GM19455 (cell line): ENCODE results near the gene MGST2.
"Not testable (repeated sequence)": the region's sequence is repeated elsewhere in the genome, so short reads cannot be mapped to it uniquely, and the experiment has no call there.

Experiments used
- ATAC-seq: cut with Tn5 transposase; IDR thresholded peaks from one replicate; pipeline ENCODE4 v1.9.1; 2021; ENCODE audit not compliant: unreplicated experiment

Gene MGST2

GRCh38 chr4:139665690-139666529 is at the start of gene MGST2:
Gene MGST2 (plus strand): TSS chr4:139665819. CDS start chr4:139666020, 201 bp downstream.
- peak; percentile 88 for ATAC-seq

- ATAC-seq, result no peak
Measured at GRCh38 chr4:139617702-139618490, 47.7 kb upstream of the MGST2 start.

- ATAC-seq, result peak; percentile 83
Measured at GRCh38 chr4:139619644-139620043, 46.0 kb upstream of the MGST2 start.

GRCh38 chr4:139622901-139623381 is 42.7 kb upstream of the MGST2 start:
- no peak for ATAC-seq

GRCh38 chr4:139624441-139625092 is 41.1 kb upstream of the MGST2 start:
- ATAC-seq, result no peak

- no peak for ATAC-seq
Measured at GRCh38 chr4:139625093-139625455, 40.5 kb upstream of the MGST2 start.

- no peak for ATAC-seq
Measured at GRCh38 chr4:139625482-139625881, 40.1 kb upstream of the MGST2 start.

- no peak for ATAC-seq
Measured at GRCh38 chr4:139628184-139629012, 37.2 kb upstream of the MGST2 start.

- no peak for ATAC-seq
Measured at GRCh38 chr4:139629436-139630125, 36.0 kb upstream of the MGST2 start.

- ATAC-seq, result no peak
Measured at GRCh38 chr4:139630126-139630495, 35.5 kb upstream of the MGST2 start.

- no peak for ATAC-seq
Measured at GRCh38 chr4:139630991-139631390, 34.6 kb upstream of the MGST2 start.

GRCh38 chr4:139631791-139632190 is 33.8 kb upstream of the MGST2 start:
- no peak for ATAC-seq

- ATAC-seq, result not testable (repeated sequence)
Measured at GRCh38 chr4:139632739-139633138, 32.9 kb upstream of the MGST2 start.

GRCh38 chr4:139633195-139633594 is 32.4 kb upstream of the MGST2 start:
- no peak for ATAC-seq

GRCh38 chr4:139633661-139634060 is 32.0 kb upstream of the MGST2 start:
- no peak for ATAC-seq

- ATAC-seq, result no peak
Measured at GRCh38 chr4:139635966-139636365, 29.7 kb upstream of the MGST2 start.

GRCh38 chr4:139638306-139638705 is 27.3 kb upstream of the MGST2 start:
- ATAC-seq, result not testable (repeated sequence)

- ATAC-seq, result no peak
Measured at GRCh38 chr4:139639654-139640053, 26.0 kb upstream of the MGST2 start.

- no peak for ATAC-seq
Measured at GRCh38 chr4:139641218-139641617, 24.4 kb upstream of the MGST2 start.

- ATAC-seq, result no peak
Measured at GRCh38 chr4:139642364-139642763, 23.3 kb upstream of the MGST2 start.
